GM23338 (cell line): ENCODE results near the gene ARHGEF17. TPM values are rescaled to one million over a fixed set of nuclear protein-coding genes. Genes with fewer than 3 reads are reported as not detected.

Source experiments
- ATAC-seq: fragments of 200-7000 bp; cut with Tn5 transposase; 3 replicates; pipeline ENCODE4 v1.9.1; 2020
- DNase-seq: peaks from one replicate; pipeline ENCODE4 v3.0.0-alpha.2; 2015; ENCODE audit warnings: low spot score
- H2AFZ ChIP-seq: fragments of 200-600 bp; sonication (generic); 2 replicates; pipeline ENCODE4 v1.8.0; 2016; ENCODE audit warnings: antibody characterized with exemption, mild to moderate bottlenecking, moderate library complexity
- H3F3A ChIP-seq: fragments of 200-600 bp; sonication (generic); replicated peaks from 2 replicates; pipeline ENCODE4 v1.8.0; 2017; ENCODE audit warnings: antibody characterized with exemption, mixed run types, low read depth
- H3K27ac ChIP-seq: fragments of 200-600 bp; sonication (generic); 2 replicates; pipeline ENCODE4 v1.6.1; 2016; ENCODE audit warnings: low read depth
- H3K27me3 ChIP-seq: fragments of 200-600 bp; sonication (generic); 2 replicates; pipeline ENCODE4 v1.8.0; 2016; ENCODE audit warnings: mild to moderate bottlenecking, mixed run types, moderate library complexity; ENCODE audit not compliant: insufficient read depth
- H3K36me3 ChIP-seq: fragments of 200-600 bp; sonication (generic); 2 replicates; pipeline ENCODE4 v1.8.0; 2016; ENCODE audit warnings: mild to moderate bottlenecking; ENCODE audit not compliant: insufficient read depth
- H3K4me1 ChIP-seq: fragments of 200-600 bp; sonication (generic); 2 replicates; pipeline ENCODE4 v1.8.0; 2016; ENCODE audit warnings: mild to moderate bottlenecking, moderate library complexity; ENCODE audit not compliant: insufficient read depth
- H3K4me2 ChIP-seq: fragments of 200-600 bp; sonication (generic); 2 replicates; pipeline ENCODE4 v1.7.1; 2017; ENCODE audit warnings: mixed run types
- H3K4me3 ChIP-seq: fragments of 200-600 bp; sonication (generic); 2 replicates; pipeline ENCODE4 v1.6.1; 2016; ENCODE audit warnings: mixed run types
- H3K79me2 ChIP-seq: fragments of 200-600 bp; sonication (generic); replicated peaks from 2 replicates; pipeline ENCODE4 v1.8.0; 2017; ENCODE audit warnings: mild to moderate bottlenecking; ENCODE audit not compliant: insufficient read depth
- H3K9me2 ChIP-seq: fragments of 200-600 bp; sonication (generic); 2 replicates; pipeline ENCODE4 v1.8.0; 2017; ENCODE audit not compliant: insufficient read depth
- H4K20me1 ChIP-seq: fragments of 200-600 bp; sonication (generic); replicated peaks from 2 replicates; pipeline ENCODE4 v1.8.0; 2017; ENCODE audit warnings: mild to moderate bottlenecking; ENCODE audit not compliant: insufficient read depth
- H3K27ac Mint-ChIP-seq: 2 replicates; pipeline ENCODE4 v1.8.0; 2020; ENCODE audit warnings: inconsistent platforms, mild to moderate bottlenecking, moderate library complexity, mixed read lengths
- H3K27me3 Mint-ChIP-seq: 3 replicates; pipeline ENCODE4 v1.8.0; 2022; ENCODE audit warnings: low read depth, mild to moderate bottlenecking, moderate library complexity, mixed read lengths, inconsistent platforms; ENCODE audit not compliant: insufficient read depth, poor library complexity
- H3K36me3 Mint-ChIP-seq: 3 replicates; pipeline ENCODE4 v1.8.0; 2021; ENCODE audit warnings: low read depth, mild to moderate bottlenecking, inconsistent platforms, moderate library complexity, mixed read lengths
- H3K4me1 Mint-ChIP-seq: 3 replicates; pipeline ENCODE4 v1.8.0; 2020; ENCODE audit warnings: mild to moderate bottlenecking, inconsistent platforms, mixed read lengths
- H3K4me3 Mint-ChIP-seq: 3 replicates; pipeline ENCODE4 v1.8.0; 2021; ENCODE audit warnings: moderate library complexity, mild to moderate bottlenecking, inconsistent platforms, mixed read lengths
- H3K9me3 Mint-ChIP-seq: 3 replicates; pipeline ENCODE4 v1.8.0; 2020; ENCODE audit warnings: moderate library complexity, mild to moderate bottlenecking, inconsistent platforms, mixed read lengths
- CREB1 ChIP-seq: fragments of 250-450 bp; sonication (Bioruptor Pico); IDR thresholded peaks from 2 replicates; pipeline ENCODE4 v1.5.0; 2020; ENCODE audit warnings: low read depth, mild to moderate bottlenecking, moderate library complexity
- EZH2 ChIP-seq: fragments of 200-600 bp; sonication (generic); IDR thresholded peaks from one replicate; pipeline ENCODE4 v1.8.0; 2017; ENCODE audit warnings: antibody characterized with exemption, mild to moderate bottlenecking, low read depth; ENCODE audit not compliant: unreplicated experiment
- EZH2phosphoT487 ChIP-seq: fragments of 200-600 bp; sonication (generic); IDR thresholded peaks from one replicate; pipeline ENCODE4 v1.8.1; 2018; ENCODE audit warnings: antibody characterized with exemption; ENCODE audit not compliant: unreplicated experiment
- JUNB ChIP-seq: IDR thresholded peaks from one replicate; pipeline ENCODE4 v1.6.1; 2016; ENCODE audit warnings: antibody characterized with exemption; ENCODE audit not compliant: unreplicated experiment
- NANOG ChIP-seq: IDR thresholded peaks from 2 replicates; pipeline ENCODE4 v1.6.1; 2016; ENCODE audit warnings: antibody characterized with exemption, borderline replicate concordance
- POLR2AphosphoS5 ChIP-seq: IDR thresholded peaks from 2 replicates; pipeline ENCODE4 v1.6.1; 2016; ENCODE audit warnings: antibody characterized with exemption, low read depth
- REST ChIP-seq: IDR thresholded peaks from one replicate; pipeline ENCODE4 v1.6.1; 2018; ENCODE audit warnings: antibody characterized with exemption; ENCODE audit not compliant: unreplicated experiment
- STAT1 ChIP-seq: IDR thresholded peaks from one replicate; pipeline ENCODE4 v1.6.1; 2016; ENCODE audit warnings: antibody characterized with exemption; ENCODE audit not compliant: unreplicated experiment
- ZNF114 ChIP-seq: fragments of 250-450 bp; sonication (Bioruptor Pico); IDR thresholded peaks from 2 replicates; pipeline ENCODE4 v1.5.0; 2020; ENCODE audit warnings: mild to moderate bottlenecking, moderate library complexity
- ZNF331 ChIP-seq: fragments of 250-450 bp; sonication (Bioruptor Pico); IDR thresholded peaks from 2 replicates; pipeline ENCODE4 v1.5.0; 2020; ENCODE audit warnings: low read depth, mild to moderate bottlenecking, moderate library complexity
- ZNF462 ChIP-seq: fragments of 250-450 bp; sonication (Bioruptor Pico); IDR thresholded peaks from 2 replicates; pipeline ENCODE4 v1.5.0; 2020; ENCODE audit warnings: mild to moderate bottlenecking, moderate library complexity
- polyA plus RNA-seq: library from polyadenylated mRNA; unstranded; fragments of >200 nt; fragmentation: Nextera tagmentation; extraction: Ambion mirVana; gene quantifications from 2 replicates; pipeline ENCODE4 v1.2.1, GENCODE V29; 2016
- total RNA-seq: library from RNA; depleted of rRNA; stranded (reverse); fragments of >200 nt; shearing (Covaris generic); gene quantifications from 2 replicates; pipeline ENCODE4 v1.2.3, GENCODE V29; 2014
- TF ChIP-seq, protein P1 (sequence below): IDR thresholded peaks from 2 replicates; pipeline ENCODE4 v1.6.1; 2016; ENCODE audit warnings: antibody characterized with exemption
- TF ChIP-seq, protein P2 (sequence below), 2 experiments: fragments of 200-600 bp in 1 of 2; sonication (generic) in 1 of 2; conservative IDR thresholded peaks; 2 replicates each; pipeline versions ENCODE4 v1.5.1 to v1.6.1; 2016 to 2017; ENCODE audit warnings: antibody characterized with exemption in 2 of 2, low read depth in 2 of 2, mild to moderate bottlenecking in 2 of 2, moderate library complexity in 1 of 2

Gene ARHGEF17
- total and polyA plus RNA-seq, 2 experiments from 2014 or later: 2.9 to 15.0 TPM

DNA sequence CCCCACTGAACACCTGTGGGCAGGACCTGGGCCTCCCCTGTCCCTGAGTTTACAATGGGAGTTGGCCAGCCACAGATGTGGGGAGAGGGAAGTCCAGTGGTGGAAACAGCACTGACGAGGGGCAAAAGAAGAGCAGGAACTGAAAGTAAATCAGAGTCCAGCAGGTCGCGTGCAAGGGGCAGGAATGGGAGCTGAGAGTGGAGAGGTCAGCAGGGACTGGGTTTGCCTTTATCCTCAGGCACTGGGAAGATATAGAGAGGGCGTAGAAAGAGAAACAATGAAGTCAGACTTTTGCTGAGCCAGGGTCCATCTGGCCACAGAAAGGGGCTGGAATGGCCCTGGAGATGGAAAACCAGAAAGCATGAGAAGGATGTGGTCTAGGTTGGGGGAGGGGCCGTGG lies 27.4 kb upstream of the ARHGEF17 start:
- H3K4me1 Mint-ChIP-seq: no peaks in the 10 kb centered on the region; the same call in 2 of the 3 replicates

More for the DNA sequence above, 27.4 kb upstream of the ARHGEF17 start:
- H3K79me2 ChIP-seq: no peaks in the 10 kb centered on the region
- H3K4me3 Mint-ChIP-seq: no peak overlapping the region
- no peak overlapping the region for H3K4me3 ChIP-seq
- H2AFZ ChIP-seq: no peak overlapping the region
- H3K27me3 Mint-ChIP-seq: peaks cover 3% of the 10 kb centered on the region
- DNase-seq (no peak), ATAC-seq (no peak)
- no peak overlapping the region for H3K27ac Mint-ChIP-seq
- H3K4me2 ChIP-seq: no peak overlapping the region
- H3K27ac ChIP-seq: no peak overlapping the region
- H3K27me3 ChIP-seq: no peaks in the 10 kb centered on the region
- H3F3A ChIP-seq: no peaks in the 10 kb centered on the region
- H3K9me2 ChIP-seq: no peaks in the 10 kb centered on the region; the same call in 1 of the 2 replicates
- 0 out of 2 replicates have a peak, but pooled peaks cover 4% of the 10 kb centered on the region for H3K4me1 ChIP-seq
- H4K20me1 ChIP-seq: no peaks in the 10 kb centered on the region
- no peak for TF ChIP-seq ZNF462 (CRISPR knock-in tag)
- TF ChIP-seq CREB1 (CRISPR knock-in tag): no peak
- TF ChIP-seq EZH2phosphoT487: no peak
- TF ChIP-seq, protein P1, sequence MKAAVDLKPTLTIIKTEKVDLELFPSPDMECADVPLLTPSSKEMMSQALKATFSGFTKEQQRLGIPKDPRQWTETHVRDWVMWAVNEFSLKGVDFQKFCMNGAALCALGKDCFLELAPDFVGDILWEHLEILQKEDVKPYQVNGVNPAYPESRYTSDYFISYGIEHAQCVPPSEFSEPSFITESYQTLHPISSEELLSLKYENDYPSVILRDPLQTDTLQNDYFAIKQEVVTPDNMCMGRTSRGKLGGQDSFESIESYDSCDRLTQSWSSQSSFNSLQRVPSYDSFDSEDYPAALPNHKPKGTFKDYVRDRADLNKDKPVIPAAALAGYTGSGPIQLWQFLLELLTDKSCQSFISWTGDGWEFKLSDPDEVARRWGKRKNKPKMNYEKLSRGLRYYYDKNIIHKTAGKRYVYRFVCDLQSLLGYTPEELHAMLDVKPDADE: no peak
- no peak for TF ChIP-seq POLR2AphosphoS5
- TF ChIP-seq, protein P2, sequence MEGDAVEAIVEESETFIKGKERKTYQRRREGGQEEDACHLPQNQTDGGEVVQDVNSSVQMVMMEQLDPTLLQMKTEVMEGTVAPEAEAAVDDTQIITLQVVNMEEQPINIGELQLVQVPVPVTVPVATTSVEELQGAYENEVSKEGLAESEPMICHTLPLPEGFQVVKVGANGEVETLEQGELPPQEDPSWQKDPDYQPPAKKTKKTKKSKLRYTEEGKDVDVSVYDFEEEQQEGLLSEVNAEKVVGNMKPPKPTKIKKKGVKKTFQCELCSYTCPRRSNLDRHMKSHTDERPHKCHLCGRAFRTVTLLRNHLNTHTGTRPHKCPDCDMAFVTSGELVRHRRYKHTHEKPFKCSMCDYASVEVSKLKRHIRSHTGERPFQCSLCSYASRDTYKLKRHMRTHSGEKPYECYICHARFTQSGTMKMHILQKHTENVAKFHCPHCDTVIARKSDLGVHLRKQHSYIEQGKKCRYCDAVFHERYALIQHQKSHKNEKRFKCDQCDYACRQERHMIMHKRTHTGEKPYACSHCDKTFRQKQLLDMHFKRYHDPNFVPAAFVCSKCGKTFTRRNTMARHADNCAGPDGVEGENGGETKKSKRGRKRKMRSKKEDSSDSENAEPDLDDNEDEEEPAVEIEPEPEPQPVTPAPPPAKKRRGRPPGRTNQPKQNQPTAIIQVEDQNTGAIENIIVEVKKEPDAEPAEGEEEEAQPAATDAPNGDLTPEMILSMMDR (conservative IDR thresholded peaks at IDR 0.05; ENCODE audit: low read depth in 2 of 2): no peak
- no peak for TF ChIP-seq REST
- no peak for TF ChIP-seq NANOG
- no peak for TF ChIP-seq JUNB
- TF ChIP-seq EZH2: no peak
- TF ChIP-seq STAT1: no peak
- no peak for TF ChIP-seq ZNF331 (CRISPR knock-in tag)
- TF ChIP-seq ZNF114 (CRISPR knock-in tag): no peak
- H3K36me3 ChIP-seq: no peaks in the 10 kb centered on the region
- H3K9me3 Mint-ChIP-seq: no peaks in the 10 kb centered on the region; the same call in 2 of the 3 replicates
- no peaks in the 10 kb centered on the region for H3K36me3 Mint-ChIP-seq
